DND-41 (cell line): ENCODE data around the gene ARHGAP24.
A peak's percentile ranks its signal among the peaks of the same experiment; 100 is the strongest.
"Not testable (repeated sequence)": the region's sequence is repeated elsewhere in the genome, so short reads cannot be mapped to it uniquely, and the experiment has no call there.

Experiments
- ATAC-seq: fragments of 200-7000 bp; cut with Tn5 transposase; 3 replicates; pipeline ENCODE4 v1.9.1; 2021; ENCODE audit warnings: low read depth; ENCODE audit not compliant: insufficient read depth
- DNase-seq: peaks from one replicate; pipeline ENCODE4 v3.0.0-alpha.2; 2020
- H2AFZ ChIP-seq: 2 replicates; pipeline ENCODE4 v1.6.0; 2012; ENCODE audit warnings: low read depth, low read length
- H3K27ac ChIP-seq: 2 replicates; pipeline ENCODE4 v1.5.1; 2012; ENCODE audit warnings: low read length, inconsistent platforms
- H3K27me3 ChIP-seq: fragments of 200-600 bp; sonication (generic); 2 replicates; pipeline ENCODE4 v1.6.0; 2012; ENCODE audit warnings: low read length, mild to moderate bottlenecking, inconsistent platforms; ENCODE audit not compliant: insufficient read depth, poor library complexity
- H3K36me3 ChIP-seq: 2 replicates; pipeline ENCODE4 v1.5.1; 2012; ENCODE audit warnings: low read length, inconsistent platforms; ENCODE audit not compliant: insufficient read depth
- H3K4me1 ChIP-seq: 2 replicates; pipeline ENCODE4 v1.5.1; 2012; ENCODE audit warnings: mild to moderate bottlenecking, low read length; ENCODE audit not compliant: insufficient read depth
- H3K4me2 ChIP-seq: 2 replicates; pipeline ENCODE4 v1.6.0; 2012; ENCODE audit warnings: mild to moderate bottlenecking, moderate library complexity, low read length, inconsistent platforms; ENCODE audit not compliant: insufficient read depth
- H3K4me3 ChIP-seq, 2 experiments: fragments of 200-600 bp in 1 of 2; shearing (Covaris generic) in 1 of 2; 2 replicates each; pipeline ENCODE4 v1.5.1; 2012 to 2016; ENCODE audit warnings: inconsistent platforms in 2 of 2, low read length in 2 of 2, mild to moderate bottlenecking in 2 of 2, low read depth in 1 of 2, moderate library complexity in 1 of 2
- H3K79me2 ChIP-seq: 2 replicates; pipeline ENCODE4 v1.6.0; 2012; ENCODE audit warnings: low read length, inconsistent platforms; ENCODE audit not compliant: insufficient read depth
- H3K9ac ChIP-seq: 2 replicates; pipeline ENCODE4 v1.6.0; 2012; ENCODE audit warnings: low read depth, mild to moderate bottlenecking, inconsistent platforms, low read length, moderate library complexity
- H3K9me3 ChIP-seq: 2 replicates; pipeline ENCODE4 v1.5.1; 2012; ENCODE audit warnings: low read length, moderate library complexity, mild to moderate bottlenecking, inconsistent platforms; ENCODE audit not compliant: insufficient read depth, severe bottlenecking
- H4K20me1 ChIP-seq: 2 replicates; pipeline ENCODE4 v1.6.0; 2012; ENCODE audit warnings: low read length; ENCODE audit not compliant: insufficient read depth
- EZH2 ChIP-seq: IDR thresholded peaks from 3 replicates; pipeline ENCODE4 v1.6.1; 2012; ENCODE audit warnings: borderline replicate concordance, low read depth, mild to moderate bottlenecking, moderate library complexity, low read length, inconsistent platforms; ENCODE audit not compliant: severe bottlenecking
- TF ChIP-seq, protein P1 (sequence below): IDR thresholded peaks from 2 replicates; pipeline ENCODE4 v1.5.1; 2012; ENCODE audit warnings: borderline replicate concordance, low read length, moderate library complexity, mild to moderate bottlenecking; ENCODE audit not compliant: poor library complexity, severe bottlenecking; ENCODE audit errors: extremely low read depth

The ARHGAP24 gene

DNA sequence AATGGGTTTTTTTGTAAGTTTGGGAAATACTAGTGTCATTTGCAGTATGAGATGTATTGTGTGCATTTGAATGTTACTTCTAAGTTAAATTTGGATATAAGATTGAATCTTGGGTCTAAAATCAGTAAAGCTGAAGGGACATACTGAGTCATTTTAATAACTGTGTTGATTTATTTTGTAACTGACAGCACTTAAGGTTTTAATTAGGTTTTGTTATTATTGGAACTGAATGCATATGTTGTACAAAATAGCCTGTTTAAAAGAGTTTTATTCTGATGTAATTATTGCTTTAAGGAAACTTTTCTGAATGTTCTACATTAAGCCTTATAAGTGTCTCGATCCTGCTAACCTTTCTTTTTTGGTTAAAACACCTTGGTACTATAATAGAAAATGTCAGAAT lies 488.3 kb downstream of the ARHGAP24 start:
- H4K20me1 ChIP-seq = no peaks in the 10 kb centered on the region
- no peaks in the 10 kb centered on the region for H3K27me3 ChIP-seq
- no peaks in the 10 kb centered on the region for H3K4me1 ChIP-seq
- H3K79me2 ChIP-seq = no peaks in the 10 kb centered on the region
- no peak overlapping the region for H3K4me3 ChIP-seq
- no peak overlapping the region for H2AFZ ChIP-seq
- no peak for TF ChIP-seq EZH2
- TF ChIP-seq, protein P1, sequence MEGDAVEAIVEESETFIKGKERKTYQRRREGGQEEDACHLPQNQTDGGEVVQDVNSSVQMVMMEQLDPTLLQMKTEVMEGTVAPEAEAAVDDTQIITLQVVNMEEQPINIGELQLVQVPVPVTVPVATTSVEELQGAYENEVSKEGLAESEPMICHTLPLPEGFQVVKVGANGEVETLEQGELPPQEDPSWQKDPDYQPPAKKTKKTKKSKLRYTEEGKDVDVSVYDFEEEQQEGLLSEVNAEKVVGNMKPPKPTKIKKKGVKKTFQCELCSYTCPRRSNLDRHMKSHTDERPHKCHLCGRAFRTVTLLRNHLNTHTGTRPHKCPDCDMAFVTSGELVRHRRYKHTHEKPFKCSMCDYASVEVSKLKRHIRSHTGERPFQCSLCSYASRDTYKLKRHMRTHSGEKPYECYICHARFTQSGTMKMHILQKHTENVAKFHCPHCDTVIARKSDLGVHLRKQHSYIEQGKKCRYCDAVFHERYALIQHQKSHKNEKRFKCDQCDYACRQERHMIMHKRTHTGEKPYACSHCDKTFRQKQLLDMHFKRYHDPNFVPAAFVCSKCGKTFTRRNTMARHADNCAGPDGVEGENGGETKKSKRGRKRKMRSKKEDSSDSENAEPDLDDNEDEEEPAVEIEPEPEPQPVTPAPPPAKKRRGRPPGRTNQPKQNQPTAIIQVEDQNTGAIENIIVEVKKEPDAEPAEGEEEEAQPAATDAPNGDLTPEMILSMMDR = no peak
- ATAC-seq (no peak), DNase-seq (no peak)
- no peak overlapping the region for H3K27ac ChIP-seq
- H3K9me3 ChIP-seq = no peaks in the 10 kb centered on the region
- no peak overlapping the region for H3K9ac ChIP-seq
- H3K36me3 ChIP-seq = no peaks in the 10 kb centered on the region
- no peak overlapping the region for H3K4me2 ChIP-seq

- ATAC-seq (no peak), DNase-seq (no peak)
- Histone ChIP-seq H3K4me3 (no peak overlapping the region), H3K79me2 (no peaks in the 10 kb centered on the region), H3K27me3 (no peaks in the 10 kb centered on the region), H3K9ac (no peak overlapping the region), H3K36me3 (no peaks in the 10 kb centered on the region), H3K27ac (no peak overlapping the region), H4K20me1 (no peaks in the 10 kb centered on the region), H2AFZ (no peak overlapping the region), H3K4me1 (no peaks in the 10 kb centered on the region), H3K9me3 (no peaks in the 10 kb centered on the region), H3K4me2 (no peak overlapping the region)
- TF ChIP-seq, protein P1 = peak; percentile 20
- TF ChIP-seq EZH2 = no peak
These were observed 489.3 kb downstream of the ARHGAP24 start for GRCh38 chr4:85964298-85964697.

DNA sequence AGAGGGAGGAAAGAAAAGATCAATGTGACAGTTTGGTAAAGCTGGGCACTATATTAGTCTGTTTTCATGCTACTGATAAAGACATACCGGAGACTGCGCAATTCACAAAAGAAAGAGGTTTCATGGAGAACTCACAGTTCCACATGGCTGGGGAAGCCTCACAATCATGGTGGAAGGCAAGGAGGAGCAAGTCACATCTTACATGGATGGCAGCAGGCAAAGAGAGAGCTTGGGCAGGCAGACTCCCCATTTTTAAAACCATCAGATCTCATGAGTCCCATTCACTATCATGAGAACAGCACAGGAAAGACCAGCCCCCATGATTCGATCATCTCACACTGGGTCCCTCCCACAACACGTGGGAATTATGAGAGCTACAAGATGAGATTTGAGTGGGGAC lies 490.1 kb downstream of the ARHGAP24 start:
- H3K4me1 ChIP-seq, DNase-seq, H4K20me1 ChIP-seq, H3K9ac ChIP-seq, H3K27me3 ChIP-seq, H3K4me3 ChIP-seq, ATAC-seq, H3K79me2 ChIP-seq, H3K9me3 ChIP-seq, H3K36me3 ChIP-seq, H3K4me2 ChIP-seq, H3K27ac ChIP-seq, H2AFZ ChIP-seq: not testable (repeated sequence)

- H3K79me2 ChIP-seq = no peaks in the 10 kb centered on the region
- no peak for TF ChIP-seq EZH2
- TF ChIP-seq, protein P1 = no peak
These were observed 490.6 kb downstream of the ARHGAP24 start for GRCh38 chr4:85965529-85965928.

More at GRCh38 chr4:85965529-85965928, 490.6 kb downstream of the ARHGAP24 start:
- H3K4me2 ChIP-seq = no peak overlapping the region
- H2AFZ ChIP-seq = no peak overlapping the region
- no peak overlapping the region for H3K27ac ChIP-seq
- no peaks in the 10 kb centered on the region for H3K27me3 ChIP-seq
- H3K4me1 ChIP-seq = no peaks in the 10 kb centered on the region
- H3K4me3 ChIP-seq = no peak overlapping the region
- H3K36me3 ChIP-seq = no peaks in the 10 kb centered on the region
- no peak for DNase-seq
- H3K9ac ChIP-seq = no peak overlapping the region
- H4K20me1 ChIP-seq = no peaks in the 10 kb centered on the region
- H3K9me3 ChIP-seq = no peaks in the 10 kb centered on the region
- ATAC-seq = no peak
